ENCODE results near the gene CAMK2B.

CAMK2B gene

GRCh38 chr7:44368455-44368854, 43.1 kb upstream of the CAMK2B start:
- Mint-ChIP-seq H3K27ac (no peak overlapping the region), H3K9me3 (peaks cover 8% of the 10 kb centered on the region), H3K27me3 (ENCODE audit: low read depth) (peaks cover 8% of the 10 kb centered on the region), H3K36me3 (ENCODE audit: low read depth) (no peaks in the 10 kb centered on the region), H3K4me3 (no peak overlapping the region), H3K4me1 (no peaks in the 10 kb centered on the region)
- TF ChIP-seq CTCF (IDR thresholded peaks at IDR 0.05; ENCODE audit: unreplicated experiment in 3 of 3), result no peak

- peaks cover 5% of the 10 kb centered on the region for H3K27me3 Mint-ChIP-seq (ENCODE audit: low read depth)
- H3K36me3 Mint-ChIP-seq (ENCODE audit: low read depth), result no peaks in the 10 kb centered on the region
- H3K4me1 Mint-ChIP-seq, result no peaks in the 10 kb centered on the region
- H3K27ac Mint-ChIP-seq, result no peak overlapping the region
- TF ChIP-seq CTCF (IDR thresholded peaks at IDR 0.05; ENCODE audit: unreplicated experiment in 3 of 3), result no peak
- no peak overlapping the region for H3K4me3 Mint-ChIP-seq
- H3K9me3 Mint-ChIP-seq, result peaks cover 10% of the 10 kb centered on the region
Measured at GRCh38 chr7:44367475-44368043, 42.2 kb upstream of the CAMK2B start.

- no peaks in the 10 kb centered on the region for H3K36me3 Mint-ChIP-seq (ENCODE audit: low read depth)
- no peak overlapping the region for H3K4me3 Mint-ChIP-seq
- H3K9me3 Mint-ChIP-seq, result peaks cover 15% of the 10 kb centered on the region
- no peaks in the 10 kb centered on the region for H3K4me1 Mint-ChIP-seq
- no peak for TF ChIP-seq CTCF (IDR thresholded peaks at IDR 0.05; ENCODE audit: unreplicated experiment in 3 of 3)
- H3K27me3 Mint-ChIP-seq (ENCODE audit: low read depth), result peaks cover 5% of the 10 kb centered on the region
- no peak overlapping the region for H3K27ac Mint-ChIP-seq
Measured at GRCh38 chr7:44366986-44367385, 41.6 kb upstream of the CAMK2B start.

GRCh38 chr7:44353668-44354067, 28.3 kb upstream of the CAMK2B start:
- Mint-ChIP-seq H3K9me3 (peaks cover 37% of the 10 kb centered on the region), H3K27ac (no peak overlapping the region), H3K4me1 (no peaks in the 10 kb centered on the region), H3K4me3 (no peak overlapping the region), H3K36me3 (ENCODE audit: low read depth) (no peaks in the 10 kb centered on the region), H3K27me3 (ENCODE audit: low read depth) (peaks cover 7% of the 10 kb centered on the region)
- TF ChIP-seq CTCF (IDR thresholded peaks at IDR 0.05; ENCODE audit: unreplicated experiment in 3 of 3), result no peak

GRCh38 chr7:44348851-44349781, 23.7 kb upstream of the CAMK2B start:
- Mint-ChIP-seq H3K36me3 (ENCODE audit: low read depth) (no peaks in the 10 kb centered on the region), H3K4me1 (peaks cover 8% of the 10 kb centered on the region), H3K27ac (no peak overlapping the region), H3K27me3 (ENCODE audit: low read depth) (peaks cover 8% of the 10 kb centered on the region), H3K4me3 (no peak overlapping the region), H3K9me3 (peaks cover 13% of the 10 kb centered on the region)
- no peak for TF ChIP-seq CTCF (IDR thresholded peaks at IDR 0.05; ENCODE audit: unreplicated experiment in 3 of 3)
